NCI-H1092 (cell line): ENCODE measurements around the gene COPE.
"Not testable (repeated sequence)": the region's sequence is repeated elsewhere in the genome, so short reads cannot be mapped to it uniquely, and the experiment has no call there.

Experiments
- DNase-seq: peaks from one replicate; lab custom pipeline; 2025; lab: John Stamatoyannopoulos, UW

Gene COPE

DNA sequence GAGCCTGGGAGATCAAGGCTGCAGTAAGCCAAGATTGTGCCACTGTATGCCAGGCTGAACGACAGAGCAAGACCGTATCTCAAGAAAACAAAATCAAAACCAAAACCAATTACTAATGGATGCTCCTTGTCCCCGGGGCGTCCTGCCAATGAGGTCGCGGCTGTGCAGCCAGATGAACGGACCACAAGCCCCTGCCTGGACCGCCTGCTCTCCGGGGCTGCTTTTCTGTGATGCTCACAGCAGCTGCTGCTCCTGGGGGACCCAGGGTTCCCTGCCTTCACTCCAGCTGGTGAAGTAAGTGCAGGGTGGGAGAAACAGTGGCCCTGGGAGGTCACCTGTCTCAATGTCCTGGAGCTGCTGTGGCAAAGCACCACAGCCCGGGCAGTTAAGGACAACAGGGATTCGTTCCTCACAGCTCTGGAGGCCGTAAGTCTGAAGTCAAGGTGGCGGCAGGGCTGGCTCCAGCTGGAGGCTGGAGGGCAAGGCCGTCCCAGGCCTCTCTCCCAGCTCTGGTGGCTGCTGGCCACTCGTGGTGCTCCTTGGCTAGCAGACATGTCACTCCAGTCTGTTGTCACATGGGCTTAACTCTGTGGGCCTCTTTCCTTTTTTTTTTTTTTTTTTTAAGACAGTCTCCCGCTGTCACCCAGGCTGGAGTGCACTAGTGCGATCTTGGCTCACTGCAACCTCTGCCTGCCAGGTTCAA lies 10.1 kb downstream of the COPE start:
- DNase-seq: no peak

DNA sequence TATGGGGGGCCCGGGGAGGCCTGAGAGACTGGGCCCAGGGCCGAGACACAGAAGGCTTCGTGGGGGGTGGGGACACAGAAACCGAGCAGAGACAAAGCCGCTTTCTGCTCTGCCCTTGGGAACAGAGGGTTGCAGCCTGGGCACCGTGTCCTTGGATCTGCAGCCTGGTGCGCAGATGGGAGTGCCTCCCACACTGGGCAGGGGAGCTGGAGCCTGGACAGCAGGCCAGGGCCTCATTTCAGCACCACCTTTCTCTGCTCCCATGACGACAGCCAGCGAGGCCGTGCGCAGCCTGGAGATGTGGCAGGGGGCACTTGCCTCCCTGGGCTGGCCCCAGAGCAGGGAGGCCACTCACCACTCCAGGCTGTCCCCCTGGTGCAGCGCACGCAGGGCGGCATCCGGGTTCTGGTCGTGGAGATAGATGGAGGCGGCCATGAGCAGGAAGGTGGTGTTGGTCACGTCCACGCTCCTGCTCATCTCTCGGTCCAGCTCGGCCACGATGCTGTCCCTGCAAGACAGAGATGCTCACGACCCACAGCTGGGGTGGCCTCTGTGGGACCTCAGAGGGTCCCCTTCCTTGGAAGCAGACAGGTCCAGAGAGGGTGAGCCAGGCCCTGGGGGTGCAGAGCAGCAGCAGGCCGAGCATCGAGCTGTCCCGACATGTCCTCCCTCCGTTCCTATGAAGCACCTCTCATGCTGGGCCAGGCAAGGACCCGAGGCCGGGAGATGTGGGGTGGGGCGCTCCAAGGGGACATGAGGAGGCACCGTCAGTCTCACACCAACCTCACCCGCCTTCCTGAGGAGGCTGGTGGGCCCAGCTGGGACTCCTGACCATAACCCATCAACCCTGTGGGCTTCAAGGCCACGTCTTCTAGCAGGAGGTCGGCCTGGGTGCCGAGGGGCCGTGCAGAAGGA lies 12.3 kb downstream of the COPE start:
- DNase-seq: no peak

DNA sequence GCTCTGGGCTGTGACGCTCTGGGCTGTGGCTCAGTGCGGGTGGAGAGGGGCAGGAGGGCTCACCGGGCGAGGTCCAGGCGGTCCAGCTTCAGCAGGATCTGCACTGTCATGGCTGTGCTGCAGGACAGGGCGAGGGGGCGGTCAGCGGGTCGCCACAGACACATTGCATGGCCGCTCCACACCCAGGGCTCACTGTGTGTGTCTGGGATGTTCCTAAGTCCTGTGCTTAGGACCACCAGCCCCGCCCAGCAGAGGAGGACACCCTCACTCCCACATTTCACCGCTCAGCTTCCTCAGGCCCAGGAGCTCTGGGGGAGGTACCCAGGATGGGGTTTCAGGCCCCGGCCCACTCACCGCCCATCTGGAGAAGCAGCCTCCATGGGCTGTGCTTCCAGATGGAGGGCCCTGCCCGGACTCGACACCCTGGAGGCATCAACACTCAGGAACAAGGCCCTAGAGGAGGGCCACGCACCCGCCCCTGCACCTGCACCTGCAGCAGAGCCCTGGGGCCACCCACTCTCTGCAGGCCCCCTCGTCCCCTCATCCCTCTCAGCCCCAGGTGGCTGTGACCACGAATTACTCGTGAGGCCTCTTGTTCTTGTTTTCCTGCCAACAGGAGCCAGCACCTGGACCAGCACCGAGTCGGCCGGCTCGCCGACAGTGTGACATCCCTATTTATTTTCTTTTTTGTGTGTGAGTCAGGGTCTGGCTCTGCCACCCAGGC lies 13.5 kb downstream of the COPE start:
- no peak for DNase-seq

DNA sequence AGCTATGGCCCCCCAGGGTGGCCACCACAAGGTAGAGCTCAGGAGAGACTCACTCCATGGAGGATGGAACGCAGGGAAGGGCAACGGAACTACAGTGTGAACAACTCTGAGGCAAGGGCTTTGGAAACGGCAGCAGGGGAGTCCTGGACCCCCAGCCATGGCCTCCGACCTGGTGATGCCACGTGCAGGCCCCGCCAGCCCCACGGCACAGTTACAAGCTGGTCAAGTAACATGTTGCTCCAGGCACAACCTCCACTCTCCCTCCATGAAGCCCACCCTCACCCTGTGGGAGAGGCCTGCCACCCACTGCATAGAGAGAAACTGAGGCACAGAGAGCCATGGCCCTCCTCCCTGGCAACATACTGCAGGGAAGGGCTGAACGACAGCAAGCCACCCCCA lies 14.1 kb downstream of the COPE start:
- no peak for DNase-seq

DNA sequence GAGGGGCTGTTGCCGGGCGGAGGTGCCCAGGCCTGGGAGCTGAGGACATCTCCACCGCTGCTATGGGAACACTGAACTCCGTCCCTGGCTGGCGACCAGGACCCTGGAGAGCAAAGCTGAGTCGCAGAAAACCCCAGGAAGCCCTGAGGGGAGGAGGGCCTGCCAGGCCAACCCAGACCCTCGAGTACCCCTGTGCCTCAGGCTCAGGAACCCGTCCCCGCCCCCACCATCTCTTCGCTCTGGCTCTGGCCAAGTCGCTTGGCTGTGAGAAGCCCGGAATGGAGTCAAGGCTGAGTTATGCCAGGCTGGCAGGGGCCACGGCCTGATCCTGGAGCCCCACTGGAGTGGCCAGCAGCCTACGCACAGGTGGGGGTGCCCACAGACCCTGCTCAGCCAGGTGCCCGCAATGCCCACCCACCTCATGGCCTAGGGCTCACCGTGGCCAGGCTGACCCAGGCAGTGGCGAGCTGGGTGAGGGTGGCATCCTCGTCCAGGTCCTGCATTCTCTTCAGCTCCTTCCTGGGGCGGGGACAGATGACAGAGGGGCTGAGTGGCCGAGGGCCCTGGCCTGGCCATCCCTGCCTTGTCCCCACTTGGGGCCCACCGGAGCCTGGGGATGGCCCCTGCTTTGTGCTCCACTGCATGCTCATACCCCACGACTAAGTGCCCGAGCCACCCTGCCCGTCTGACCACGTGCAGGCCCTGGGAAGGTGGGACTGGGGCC lies 14.7 kb downstream of the COPE start:
- no peak for DNase-seq

DNA sequence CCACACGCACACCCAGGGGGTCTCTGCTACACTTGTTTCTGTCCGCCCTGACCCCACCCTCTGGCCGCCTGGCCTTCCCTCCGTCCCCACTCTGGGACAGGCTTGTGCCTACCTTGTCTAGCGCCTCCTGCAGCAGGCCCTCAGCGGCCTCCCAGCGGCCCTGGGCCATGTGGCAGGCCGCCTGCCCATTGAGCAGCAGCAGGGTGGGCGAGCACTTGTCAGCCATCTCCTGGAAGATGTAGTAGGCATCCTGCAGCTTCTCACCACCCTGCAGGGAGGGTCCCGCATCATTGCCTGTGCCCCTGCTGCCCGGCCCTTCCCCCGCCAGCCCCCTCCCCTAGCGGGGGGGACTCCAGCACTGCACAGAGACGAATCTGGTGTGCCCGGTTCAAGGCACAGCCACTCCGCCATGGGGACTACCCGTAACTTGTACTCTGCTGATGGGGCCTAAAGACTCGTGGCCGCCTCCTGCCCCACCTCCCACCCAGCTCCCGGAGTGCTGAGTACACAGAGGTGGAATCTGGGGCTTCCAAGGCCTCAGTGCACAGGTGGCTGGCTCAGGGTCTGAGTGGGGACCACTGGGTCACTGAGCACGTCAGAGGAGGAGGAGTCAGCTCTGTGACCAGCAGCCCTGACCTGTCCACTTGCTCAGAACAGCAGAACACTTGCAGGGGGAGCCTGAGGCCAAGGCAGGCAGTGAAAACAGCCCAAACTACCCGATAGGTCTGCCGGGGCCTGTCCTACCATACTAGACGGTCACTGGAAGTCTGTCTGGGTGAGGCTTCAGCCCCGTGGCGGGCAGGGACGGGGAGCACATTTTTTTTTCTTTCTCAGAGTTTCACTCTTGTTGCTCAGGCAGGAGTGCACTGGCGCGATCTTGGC lies 15.8 kb downstream of the COPE start:
- no peak for DNase-seq

DNA sequence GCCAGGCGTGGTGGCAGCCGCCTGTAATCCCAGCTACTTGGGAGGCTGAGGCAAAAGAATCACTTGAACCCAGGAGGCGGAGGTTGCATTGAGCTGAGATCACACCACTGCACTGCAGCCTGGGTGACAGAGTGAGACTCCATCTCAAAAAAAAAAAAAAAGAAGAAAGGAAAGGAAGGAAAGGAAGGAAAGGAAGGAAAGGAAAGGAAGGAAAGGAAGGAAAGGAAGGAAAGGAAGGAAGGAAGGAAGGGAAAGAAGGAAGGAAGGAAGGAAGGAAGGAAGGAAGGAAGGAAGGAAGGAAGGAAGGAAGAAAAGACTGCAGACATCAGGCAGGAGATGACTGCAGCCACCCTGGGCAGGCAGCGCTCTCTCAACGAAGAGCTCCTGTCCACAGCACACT lies 16.7 kb downstream of the COPE start:
- not testable (repeated sequence) for DNase-seq

DNA sequence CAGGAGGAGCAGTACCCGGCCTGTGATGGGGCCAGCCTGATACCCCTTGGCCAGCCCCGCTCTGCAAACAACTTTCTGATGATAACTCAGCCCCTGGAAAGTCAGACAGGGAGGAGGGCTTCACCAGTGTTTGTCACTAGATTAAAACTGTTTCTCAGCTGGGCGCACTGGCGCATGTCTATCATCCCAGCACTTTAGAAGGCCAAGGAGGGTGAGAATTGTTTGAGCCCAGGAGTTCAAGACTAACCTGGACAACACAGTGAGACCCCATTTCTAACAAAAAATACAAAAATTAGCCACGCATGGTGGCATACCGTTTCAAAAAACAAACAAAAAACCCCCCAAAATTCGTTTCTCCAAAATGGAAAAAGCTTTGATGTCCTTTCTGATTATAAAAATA lies 17.7 kb downstream of the COPE start:
- no peak for DNase-seq

DNA sequence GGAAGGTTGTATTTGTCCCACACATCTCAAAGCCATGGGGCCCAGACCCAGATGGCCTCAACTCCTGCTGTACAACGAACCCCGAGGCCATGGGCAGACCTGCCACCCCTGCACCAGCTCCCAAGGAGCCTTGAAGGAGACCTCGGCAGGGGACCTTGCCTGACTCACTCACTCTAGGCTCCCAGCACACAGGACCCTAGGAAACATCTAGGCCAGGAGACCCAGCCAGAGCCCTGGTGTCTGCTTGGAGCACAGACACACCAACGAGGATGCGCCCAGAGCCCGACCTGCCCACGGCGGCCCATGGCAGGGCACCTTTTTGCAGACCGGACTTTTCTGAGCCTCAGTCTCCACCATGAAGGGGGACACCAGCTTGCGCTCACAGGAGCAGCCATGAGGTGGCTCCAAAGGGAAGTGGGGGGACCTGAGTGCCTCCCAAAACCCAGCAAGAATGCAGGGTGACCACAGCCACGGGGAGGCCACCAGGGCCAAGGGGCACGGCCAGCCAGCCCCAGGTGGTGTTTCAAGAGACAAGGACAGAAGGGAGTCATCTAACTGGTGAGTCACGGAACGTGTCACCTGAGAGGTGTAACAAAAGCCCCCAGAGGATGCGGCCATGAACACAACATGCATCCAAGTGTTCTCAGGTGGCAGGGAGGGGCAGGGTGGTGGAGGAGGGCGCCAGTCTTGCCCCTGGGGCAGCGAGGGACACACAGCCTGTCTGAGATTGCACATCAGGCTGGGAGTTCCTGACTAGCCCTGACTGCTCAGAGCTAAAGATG lies 18.3 kb downstream of the COPE start:
- no peak for DNase-seq

DNA sequence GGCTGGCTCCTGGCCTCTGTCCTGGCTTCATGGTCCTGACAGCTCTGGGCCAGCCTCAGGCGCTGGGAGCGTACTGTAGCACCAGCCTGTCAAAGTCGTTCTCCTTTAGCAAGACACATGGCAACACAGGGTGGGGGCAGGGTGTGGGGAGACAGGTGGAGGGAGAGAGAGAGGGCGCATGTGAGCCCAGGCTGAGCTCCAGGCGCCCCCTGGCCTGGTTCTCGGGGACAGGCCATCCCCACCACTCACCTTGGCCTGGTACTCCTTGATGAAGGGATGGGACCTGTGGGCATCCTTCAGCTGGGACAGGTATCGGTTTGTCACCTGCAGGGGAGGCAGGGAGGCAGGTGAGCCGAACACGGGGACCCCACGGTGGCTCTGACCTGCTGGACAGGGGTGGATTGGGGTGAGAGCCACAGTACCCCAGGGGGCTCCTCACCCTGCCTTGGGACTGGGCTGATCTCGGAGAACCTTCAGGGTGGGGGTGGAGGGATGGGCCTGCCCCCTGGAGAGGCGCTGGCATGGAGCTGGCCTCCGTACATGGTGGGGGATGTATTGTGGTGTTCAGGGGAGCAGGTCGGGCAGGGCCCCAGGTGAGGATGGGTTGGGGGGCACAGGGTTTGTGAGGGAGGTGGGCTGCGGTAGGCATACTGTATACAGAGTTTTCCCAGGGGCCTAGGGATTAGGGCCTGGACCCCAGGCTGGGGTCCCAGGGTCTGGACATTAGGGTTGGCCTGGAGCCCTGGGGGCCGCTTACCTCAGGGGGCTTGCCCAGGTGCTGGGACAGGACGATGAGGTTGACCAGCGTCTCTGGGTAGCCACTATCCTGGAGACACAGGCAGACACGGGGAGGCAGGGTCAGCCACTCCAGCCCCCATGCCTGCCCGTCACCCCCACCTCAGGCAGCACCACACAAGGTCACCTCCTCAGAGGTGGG lies 19.3 kb downstream of the COPE start:
- DNase-seq: no peak

DNA sequence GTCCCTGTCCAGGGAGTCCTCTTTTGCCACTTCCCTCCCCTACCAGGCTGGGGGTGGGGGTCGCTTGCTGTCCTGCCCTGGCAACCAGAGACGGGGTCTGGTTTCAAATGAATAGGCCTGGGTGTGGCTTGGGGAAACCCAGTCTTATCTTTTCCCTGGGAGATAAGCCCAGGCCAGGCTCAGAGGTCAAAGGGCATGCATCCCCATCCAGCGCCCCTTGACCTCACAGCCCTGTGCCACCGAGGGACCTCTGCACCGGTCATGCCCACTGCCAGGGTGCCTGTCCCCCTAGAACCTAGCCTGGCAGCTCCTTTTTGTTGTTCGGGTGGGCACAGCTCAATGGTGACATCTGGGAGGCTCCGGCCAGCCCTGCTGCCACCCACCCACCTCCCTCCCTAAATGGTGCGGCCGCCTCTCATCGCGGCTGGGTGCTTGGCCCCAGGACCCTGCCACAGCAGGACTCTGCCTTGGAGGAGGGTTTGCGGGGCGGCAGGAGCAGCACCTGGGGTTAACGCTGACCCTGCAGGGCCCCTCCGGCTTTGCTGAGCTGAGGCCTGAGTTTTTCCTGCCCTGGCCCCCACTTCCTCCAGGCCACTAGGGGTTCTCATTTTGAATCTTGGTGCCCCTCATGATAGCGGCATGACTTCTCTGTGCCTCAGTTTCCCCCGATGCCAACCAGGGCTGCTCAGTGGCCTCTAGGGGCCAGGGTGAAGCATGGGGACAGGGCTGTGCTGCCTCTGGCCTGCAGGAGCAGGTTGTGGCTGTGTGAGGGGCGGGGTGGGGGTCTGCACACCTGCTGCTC lies 20.4 kb downstream of the COPE start:
- DNase-seq: no peak

DNA sequence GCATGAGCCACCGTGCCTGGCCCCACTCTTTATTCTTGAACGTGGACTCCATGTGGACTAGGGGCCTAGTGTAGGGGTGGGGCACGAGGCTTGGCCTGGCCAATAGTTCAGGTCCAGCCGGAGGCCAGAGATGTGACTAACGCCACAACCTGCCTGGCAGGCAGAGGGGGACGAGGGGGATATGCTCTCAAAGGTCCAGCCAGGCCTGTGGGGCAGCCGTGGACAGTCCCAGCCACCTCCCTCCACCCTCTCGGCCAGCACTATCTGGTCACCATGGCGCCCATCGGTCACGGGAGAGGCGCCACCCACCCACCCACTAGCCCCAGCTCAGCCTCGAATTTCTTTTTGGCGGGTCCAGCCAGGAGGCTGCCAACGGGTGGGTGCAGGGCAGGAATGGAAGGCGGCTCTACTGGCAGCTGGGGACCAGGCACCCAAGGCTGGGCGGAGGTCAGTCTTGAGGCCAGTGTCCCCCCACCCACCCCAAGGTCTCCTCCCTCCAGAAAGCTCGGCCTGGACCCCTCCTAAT lies 21.0 kb downstream of the COPE start:
- no peak for DNase-seq

DNA sequence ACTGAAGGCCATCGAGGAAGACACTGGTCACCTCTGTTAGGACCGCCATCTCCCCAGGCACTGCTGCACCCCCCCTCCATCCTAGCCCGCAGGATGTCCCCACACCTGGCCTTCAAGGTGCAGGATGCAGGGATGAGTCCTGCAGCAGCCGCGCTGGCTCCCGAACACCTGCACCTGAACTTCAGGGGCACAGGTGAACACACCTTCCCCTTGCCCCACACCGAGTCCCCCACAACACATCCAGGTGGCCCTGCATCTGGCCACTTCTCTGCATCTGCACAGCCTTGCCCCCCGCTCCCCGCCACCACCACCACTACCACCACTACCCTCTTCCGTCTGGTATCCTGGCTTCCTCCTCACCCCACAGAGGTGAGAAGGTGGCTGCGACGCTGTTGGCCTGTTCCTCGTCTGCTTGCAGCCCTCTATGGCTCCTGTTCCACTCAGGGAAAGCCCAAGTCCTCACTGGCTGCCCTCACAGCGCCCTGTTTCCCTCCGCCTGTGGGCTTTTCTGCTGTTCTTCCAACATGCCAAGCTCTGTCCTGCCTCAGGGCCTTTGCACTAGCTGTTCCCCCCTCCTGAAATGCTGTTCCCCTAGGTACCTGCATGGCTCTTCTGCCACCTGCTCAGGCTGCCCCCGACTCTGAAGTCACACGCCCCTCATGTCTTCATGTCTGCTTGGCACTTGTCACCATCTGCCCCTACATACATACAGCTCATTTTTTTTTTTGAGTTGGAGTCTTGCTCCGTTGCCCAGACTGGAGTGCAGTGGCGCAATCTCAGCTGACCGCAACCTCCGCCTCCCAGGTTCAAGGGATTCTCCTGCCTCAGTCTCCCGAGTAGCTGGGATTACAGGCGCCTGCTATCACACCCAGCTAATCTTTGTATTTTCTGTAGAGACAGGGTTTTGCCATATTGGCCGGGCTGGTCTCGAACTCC lies 21.8 kb downstream of the COPE start:
- no peak for DNase-seq

DNA sequence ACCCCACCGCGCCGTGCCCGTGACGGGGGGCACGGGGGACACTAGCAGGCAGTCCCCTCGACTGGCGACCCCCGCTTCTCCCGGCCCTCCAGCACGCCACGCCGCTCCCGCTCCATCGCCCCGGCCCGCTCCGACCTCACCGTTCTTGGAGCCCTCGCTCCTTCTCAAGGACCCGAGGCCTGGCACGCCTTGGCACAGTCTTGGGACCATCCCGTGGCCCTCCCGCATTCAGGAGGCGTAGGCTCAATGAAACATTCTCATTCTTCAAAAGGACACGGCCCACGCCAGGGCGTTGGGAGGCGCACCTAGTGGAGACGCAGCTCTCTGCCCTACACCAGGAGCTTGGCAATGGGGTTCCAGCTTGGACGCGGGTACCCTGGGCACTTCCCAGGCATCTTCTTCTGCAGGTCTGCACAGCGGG lies 22.8 kb downstream of the COPE start:
- no peak for DNase-seq

DNA sequence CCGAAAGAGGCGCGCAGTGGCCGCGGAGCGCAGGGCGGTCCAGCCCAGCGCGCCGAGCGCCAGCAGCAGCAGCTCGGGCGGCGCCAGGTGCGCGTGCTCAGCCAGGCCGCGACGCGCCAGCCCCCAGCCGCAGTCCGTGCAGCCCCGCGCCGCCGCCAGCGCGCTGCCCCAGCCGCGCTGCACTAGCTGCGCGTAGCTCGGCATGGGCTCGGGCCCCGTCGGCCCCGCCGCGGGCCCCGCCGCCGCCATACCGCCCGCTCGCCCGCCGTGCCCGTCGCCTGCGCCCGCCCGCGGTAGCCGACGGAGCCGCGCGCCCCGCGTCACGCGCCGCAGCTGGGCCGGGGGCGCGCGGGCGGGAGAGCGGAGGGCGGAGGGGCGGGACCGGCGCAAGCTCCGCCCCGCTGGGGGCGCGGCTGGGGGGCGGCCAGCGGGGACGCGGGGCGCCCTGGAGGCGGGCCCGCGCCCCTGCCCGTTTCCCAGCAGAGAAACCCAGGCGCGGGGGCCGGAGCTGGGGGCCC lies 23.3 kb downstream of the COPE start, which contains the start of gene CERS1:
Gene CERS1, minus strand, starts transcription at position 335 of the 518 bp plus-strand sequence. Its CDS starts 86 bp downstream, at position 249.
- DNase-seq: peak; percentile 21

DNA sequence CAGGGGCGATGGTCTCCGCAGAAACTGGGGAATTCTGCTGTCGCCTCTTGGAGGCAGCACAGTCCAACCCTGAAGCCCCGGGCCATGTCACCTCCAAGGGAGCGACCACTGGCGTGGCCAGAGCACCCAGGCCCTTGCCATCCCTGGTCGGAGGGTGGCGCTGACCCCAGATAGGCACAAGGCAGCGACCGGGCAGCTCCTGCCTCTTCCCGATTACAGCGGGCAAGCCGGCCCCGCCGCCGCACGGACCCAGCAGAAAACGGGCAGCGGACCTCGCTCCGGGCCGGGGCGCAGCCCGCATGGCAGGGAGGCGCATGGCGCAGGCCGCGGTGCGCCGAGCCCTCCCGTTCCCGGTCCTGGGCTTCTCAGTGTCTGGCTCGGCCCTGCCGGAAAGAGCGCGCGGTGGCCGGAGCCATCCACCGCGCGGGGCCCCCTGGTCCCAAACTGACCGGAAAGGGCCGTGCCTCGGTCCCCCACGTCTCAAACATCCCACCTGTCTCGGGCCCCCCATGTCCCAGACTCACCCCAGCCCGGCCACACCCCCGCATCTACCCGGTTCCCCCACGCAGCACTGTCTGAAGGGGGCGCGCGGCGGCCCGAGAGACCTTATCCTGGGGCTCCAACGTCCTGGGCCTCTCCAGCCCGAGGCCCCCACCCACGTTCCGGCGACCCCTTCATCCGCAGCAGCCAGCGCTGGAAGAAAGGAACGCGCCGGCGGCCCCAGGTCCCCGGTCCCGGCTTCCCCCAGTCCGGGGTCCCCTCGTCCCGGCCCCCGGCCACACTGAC lies 24.0 kb downstream of the COPE start:
- DNase-seq: no peak
